Endometrium (tissue), 2 donors: Measurements from ENCODE around the gene SGCB.
A peak's percentile ranks its signal among the peaks of the same experiment; 100 is the strongest.
"Not testable (repeated sequence)": the region's sequence is repeated elsewhere in the genome, so short reads cannot be mapped to it uniquely, and the experiment has no call there.

Source experiments
- FAIRE-seq: peaks from 2 replicates; lab custom pipeline; 2012; peaks lifted over from hg19 to GRCh38; lab: Jason Lieb, UNC
- donor health status: control.
- donor health status: control.

Gene SGCB

GRCh38 chr4:52038103-52038912 lies at the start of gene SGCB:
TSS of gene SGCB (minus strand) at chr4:52038299. CDS start at chr4:52038259, 40 bp downstream.
- no peak for FAIRE-seq

GRCh38 chr4:52086425-52086824 lies 48.3 kb upstream of the SGCB start:
- FAIRE-seq, result not testable (repeated sequence)

GRCh38 chr4:52081216-52081615 lies 43.1 kb upstream of the SGCB start:
- FAIRE-seq, result no peak

GRCh38 chr4:52079659-52080058 lies 41.6 kb upstream of the SGCB start:
- FAIRE-seq, result no peak

GRCh38 chr4:52076731-52077130 lies 38.6 kb upstream of the SGCB start:
- no peak for FAIRE-seq

- FAIRE-seq, result no peak
These were observed 33.9 kb upstream of the SGCB start for GRCh38 chr4:52071791-52072546.

GRCh38 chr4:52069571-52069970 lies 31.5 kb upstream of the SGCB start:
- no peak for FAIRE-seq

GRCh38 chr4:52059372-52059771 lies 21.3 kb upstream of the SGCB start:
- peak; percentile 54 for FAIRE-seq

- FAIRE-seq, result no peak
These were observed 20.2 kb upstream of the SGCB start for GRCh38 chr4:52058275-52058674.

GRCh38 chr4:52057196-52057595 lies 19.1 kb upstream of the SGCB start:
- FAIRE-seq, result no peak

GRCh38 chr4:52054254-52054653 lies 16.2 kb upstream of the SGCB start:
- no peak for FAIRE-seq

- FAIRE-seq, result no peak
These were observed 14.3 kb upstream of the SGCB start for GRCh38 chr4:52052475-52052780.

- no peak for FAIRE-seq
These were observed 13.7 kb upstream of the SGCB start for GRCh38 chr4:52051615-52052474.

- no peak for FAIRE-seq
These were observed 13.1 kb upstream of the SGCB start, which contains the start of gene SPATA18 for GRCh38 chr4:52051213-52051614. TSS of gene SPATA18 (plus strand) at chr4:52051304. CDS start at chr4:52051705, 401 bp downstream.

- no peak for FAIRE-seq
These were observed 11.2 kb upstream of the SGCB start for GRCh38 chr4:52049266-52049665.

GRCh38 chr4:52045028-52045427 lies 6.9 kb upstream of the SGCB start:
- FAIRE-seq, result no peak

GRCh38 chr4:52037689-52038102 lies 403 bp downstream of the SGCB start:
- FAIRE-seq, result no peak

- no peak for FAIRE-seq
These were observed 1.1 kb downstream of the SGCB start for GRCh38 chr4:52036886-52037530.

- no peak for FAIRE-seq
These were observed 2.9 kb downstream of the SGCB start for GRCh38 chr4:52035190-52035589.

GRCh38 chr4:52032005-52032404 lies 6.1 kb downstream of the SGCB start:
- FAIRE-seq, result no peak

GRCh38 chr4:52028970-52029369 lies 9.1 kb downstream of the SGCB start:
- FAIRE-seq, result peak; percentile 18
